Lung (tissue), 12 donors: ENCODE measurements around the gene DESI2. TPM values are rescaled to one million over a fixed set of nuclear protein-coding genes. Genes with fewer than 3 reads are reported as not detected.

Experiments
- ATAC-seq: fragments of 200-7000 bp; cut with Tn5 transposase; one replicate; pipeline ENCODE4 v1.9.1; 2020; ENCODE audit warnings: moderate number of reproducible peaks; ENCODE audit not compliant: insufficient read depth, low FRiP score
- DNase-seq, 3 donors: peaks; one replicate each; pipeline ENCODE4 v3.0.0-alpha.2; 2013 to 2017
- H3K27ac ChIP-seq, 2 donors: one replicate each; pipeline ENCODE4 v1.5.1; 2013; ENCODE audit warnings: mild to moderate bottlenecking in 2 of 2, moderate library complexity in 2 of 2, control low read depth in 1 of 2, inconsistent platforms in 1 of 2, low read depth in 1 of 2, low read length in 1 of 2
- H3K27me3 ChIP-seq, 3 donors: one replicate each; pipeline ENCODE4 v1.5.1; 2013; ENCODE audit warnings: low read length in 2 of 3; ENCODE audit not compliant: control insufficient read depth in 3 of 3, insufficient read depth in 3 of 3
- H3K36me3 ChIP-seq, 4 donors: one replicate each; pipeline ENCODE4 v1.5.1; 2013; ENCODE audit warnings: low read length in 4 of 4, mild to moderate bottlenecking in 1 of 4, moderate library complexity in 1 of 4; ENCODE audit not compliant: control insufficient read depth in 4 of 4, insufficient read depth in 4 of 4
- H3K4me1 ChIP-seq, 5 donors: one replicate each; pipeline ENCODE4 v1.5.1; 2013; ENCODE audit warnings: low read length in 5 of 5, mild to moderate bottlenecking in 2 of 5, moderate library complexity in 1 of 5; ENCODE audit not compliant: control insufficient read depth in 5 of 5, insufficient read depth in 5 of 5
- H3K4me3 ChIP-seq: one replicate; pipeline ENCODE4 v1.5.1; 2013; ENCODE audit warnings: mild to moderate bottlenecking, control low read depth, moderate library complexity
- H3K9ac ChIP-seq, 2 donors: one replicate each; pipeline ENCODE4 v1.5.1; 2013; ENCODE audit warnings: low read length in 2 of 2, control low read depth in 1 of 2; ENCODE audit not compliant: insufficient read depth in 1 of 2
- H3K9me3 ChIP-seq, 4 donors: one replicate each; pipeline ENCODE4 v1.5.1; 2013; ENCODE audit warnings: low read length in 3 of 4, mild to moderate bottlenecking in 1 of 4, moderate library complexity in 1 of 4; ENCODE audit not compliant: control insufficient read depth in 4 of 4, insufficient read depth in 3 of 4
- CTCF ChIP-seq: IDR thresholded peaks from 2 replicates; pipeline ENCODE4 v1.5.1; 2012; ENCODE audit warnings: mild to moderate bottlenecking; ENCODE audit errors: control extremely low read depth, extremely low read depth
- WGBS, 2 donors: extraction: QIAGEN DNeasy Blood & Tissue Kit; methylation state at CpG; one replicate each; pipeline ENCODE4 v1.1.7; 2013; 5-methylcytosine and 5-hydroxymethylcytosine counted together
- polyA plus RNA-seq, 2 donors: library from polyadenylated mRNA; stranded (reverse); fragments of 200-250 nt; gene quantifications; one replicate each; pipeline ENCODE4 v1.2.1, GENCODE V29; 2013
- total RNA-seq, 2 donors: library from RNA; depleted of rRNA in 1 of 2; stranded (reverse); fragments of >200 nt in 1 of 2; gene quantifications; one replicate each; pipeline ENCODE4 v1.2.1, GENCODE V29; 2014 to 2021
- donor health status: control.
- donor health status: control.
- donor health status: Bipolar disorder and iron deficiency.
- donor health status: healthy.
- donor health status: DM: yes; HTN: yes; CAD: no.

Gene DESI2
- total and polyA plus RNA-seq, 4 donors: 17.1 to 142 (median 35.0) TPM

- no peaks in the 10 kb centered on the region for H3K27me3 ChIP-seq
- H3K9me3 ChIP-seq: no peaks in the 10 kb centered on the region
- TF ChIP-seq CTCF: no peak
- peaks cover 1 to 30% (median 9%) of the 10 kb centered on the region in 5 donors for H3K4me1 ChIP-seq
- H3K27ac ChIP-seq: peak overlapping the region; percentile 97 to 100
- 10 to 11% methylated on average over 8 of the region's 8 CpGs for WGBS, 2 donors
- no peak for ATAC-seq
- H3K9ac ChIP-seq: peak overlapping the region; percentile 89 to 90
- peak in 2 of 3 donors; percentile 35 to 45 for DNase-seq
- H3K36me3 ChIP-seq: peaks cover 0 to 5% (median 2%) of the 10 kb centered on the region in 4 donors
- peak overlapping the region; percentile 91 for H3K4me3 ChIP-seq
Measured at GRCh38 chr1:244654108-244655038, 1.4 kb downstream of the DESI2 start.

GRCh38 chr1:244655186-244655585, 2.3 kb downstream of the DESI2 start:
- H3K27ac ChIP-seq: no peak overlapping the region

GRCh38 chr1:244657421-244657820, 4.5 kb downstream of the DESI2 start:
- Histone ChIP-seq H3K4me3 (no peak overlapping the region), H3K9me3 (no peaks in the 10 kb centered on the region), H3K36me3 (peaks cover 0 to 5% (median 3%) of the 10 kb centered on the region in 4 donors), H3K9ac (no peak overlapping the region), H3K4me1 (peaks cover 2 to 25% (median 12%) of the 10 kb centered on the region in 5 donors), H3K27me3 (no peaks in the 10 kb centered on the region), H3K27ac (peak overlapping the region; percentile 37 to 43)
- 67 to 84% methylated on average over 3 of the region's 3 CpGs for WGBS, 2 donors
- DNase-seq (no peak), ATAC-seq (no peak)
- no peak for TF ChIP-seq CTCF

More at GRCh38 chr1:244655186-244655585, 2.3 kb downstream of the DESI2 start:
- H3K9ac ChIP-seq: no peak overlapping the region
- no peak for TF ChIP-seq CTCF
- no peak overlapping the region for H3K4me3 ChIP-seq
- DNase-seq (no peak), ATAC-seq (no peak)
- no peaks in the 10 kb centered on the region for H3K9me3 ChIP-seq
- WGBS, 2 donors: 86 to 95% methylated on average over 1 of the region's 1 CpG
- no peaks in the 10 kb centered on the region for H3K27me3 ChIP-seq
- H3K4me1 ChIP-seq: peaks cover 6 to 30% (median 11%) of the 10 kb centered on the region in 5 donors
- peaks cover 0 to 5% (median 3%) of the 10 kb centered on the region in 4 donors for H3K36me3 ChIP-seq
